H9 (cell line): ENCODE measurements around the gene ADGRL2. TPM values are rescaled to one million over a fixed set of nuclear protein-coding genes. Genes with fewer than 3 reads are reported as not detected.

Source experiments
- DNase-seq: peaks from one replicate; pipeline ENCODE4 v3.0.0-alpha.2; 2017
- H2AFZ ChIP-seq: one replicate; pipeline ENCODE4 v1.6.1; 2013; ENCODE audit warnings: mild to moderate bottlenecking, low read length, control low read depth, moderate library complexity
- H2AK5ac ChIP-seq: 2 replicates; pipeline ENCODE4 v1.6.1; 2013; ENCODE audit warnings: low read length, control low read depth, mixed read lengths; ENCODE audit not compliant: insufficient read length
- H2BK120ac ChIP-seq: one replicate; pipeline ENCODE4 v1.6.1; 2013; ENCODE audit warnings: low read depth, mild to moderate bottlenecking, low read length, control low read depth, inconsistent platforms; ENCODE audit not compliant: poor library complexity, severe bottlenecking
- H2BK12ac ChIP-seq: 2 replicates; pipeline ENCODE4 v1.6.1; 2013; ENCODE audit warnings: low read length, control low read depth, mixed read lengths, low read depth; ENCODE audit not compliant: insufficient read length
- H2BK15ac ChIP-seq: 2 replicates; pipeline ENCODE4 v1.6.1; 2013; ENCODE audit warnings: low read depth, low read length, control low read depth
- H2BK20ac ChIP-seq: one replicate; pipeline ENCODE4 v1.6.1; 2013; ENCODE audit warnings: low read depth, mild to moderate bottlenecking, low read length, control low read depth, inconsistent platforms; ENCODE audit not compliant: poor library complexity, severe bottlenecking
- H2BK5ac ChIP-seq: 2 replicates; pipeline ENCODE4 v1.6.1; 2013; ENCODE audit warnings: low read length, control low read depth, mixed read lengths; ENCODE audit not compliant: insufficient read length
- H3K14ac ChIP-seq: 2 replicates; pipeline ENCODE4 v1.6.1; 2013; ENCODE audit warnings: low read length, control low read depth; ENCODE audit not compliant: insufficient read depth
- H3K18ac ChIP-seq: 2 replicates; pipeline ENCODE4 v1.6.1; 2013; ENCODE audit warnings: low read depth, mild to moderate bottlenecking, mixed read lengths, low read length, control low read depth; ENCODE audit not compliant: insufficient read length
- H3K23ac ChIP-seq: 2 replicates; pipeline ENCODE4 v1.6.1; 2013; ENCODE audit warnings: low read length, control low read depth, mixed read lengths, low read depth; ENCODE audit not compliant: insufficient read length
- H3K23me2 ChIP-seq: 2 replicates; pipeline ENCODE4 v1.6.1; 2013; ENCODE audit warnings: low read depth, mild to moderate bottlenecking, mixed read lengths, low read length, control low read depth; ENCODE audit not compliant: insufficient read length, poor library complexity, severe bottlenecking
- H3K27ac ChIP-seq: 2 replicates; pipeline ENCODE4 v1.5.1; 2013; ENCODE audit warnings: low read length, control low read depth, mixed read lengths, low read depth; ENCODE audit not compliant: insufficient read length
- H3K27me3 ChIP-seq: 2 replicates; pipeline ENCODE4 v1.6.1; 2013; ENCODE audit warnings: low read length, control low read depth, inconsistent platforms; ENCODE audit not compliant: insufficient read depth
- H3K4ac ChIP-seq: 2 replicates; pipeline ENCODE4 v1.6.1; 2013; ENCODE audit warnings: low read depth, mild to moderate bottlenecking, control low read depth, inconsistent platforms, low read length, moderate library complexity
- H3K4me1 ChIP-seq: 2 replicates; pipeline ENCODE4 v1.6.1; 2013; ENCODE audit warnings: low read length, control low read depth, inconsistent platforms; ENCODE audit not compliant: insufficient read depth
- H3K4me2 ChIP-seq: 2 replicates; pipeline ENCODE4 v1.6.1; 2013; ENCODE audit warnings: low read length, control low read depth, mixed read lengths; ENCODE audit not compliant: insufficient read length, insufficient read depth
- H3K56ac ChIP-seq: 2 replicates; pipeline ENCODE4 v1.6.1; 2013; ENCODE audit warnings: low read depth, mild to moderate bottlenecking, mixed read lengths, low read length, control low read depth; ENCODE audit not compliant: insufficient read length
- H3K79me1 ChIP-seq: 2 replicates; pipeline ENCODE4 v1.6.1; 2013; ENCODE audit warnings: low read depth, mild to moderate bottlenecking, moderate library complexity, low read length, control low read depth, inconsistent platforms; ENCODE audit not compliant: insufficient read depth, poor library complexity, severe bottlenecking
- H3K79me2 ChIP-seq: 2 replicates; pipeline ENCODE4 v1.6.1; 2013; ENCODE audit warnings: low read length, control low read depth, inconsistent platforms; ENCODE audit not compliant: insufficient read depth
- H3K9ac ChIP-seq: 2 replicates; pipeline ENCODE4 v1.6.1; 2013; ENCODE audit warnings: low read length, control low read depth, mixed read lengths; ENCODE audit not compliant: insufficient read length; ENCODE audit errors: extremely low read depth
- H3K9me3 ChIP-seq: one replicate; pipeline ENCODE4 v1.6.1; 2013; ENCODE audit warnings: low read depth, low read length, inconsistent platforms; ENCODE audit not compliant: control insufficient read depth
- H3T11ph ChIP-seq: one replicate; pipeline ENCODE4 v1.6.1; 2013; ENCODE audit warnings: mild to moderate bottlenecking, low read length, control low read depth, inconsistent platforms
- H4K20me1 ChIP-seq: one replicate; pipeline ENCODE4 v1.6.1; 2013; ENCODE audit not compliant: control insufficient read depth, insufficient read length, insufficient read depth
- H4K5ac ChIP-seq: 2 replicates; pipeline ENCODE4 v1.6.1; 2013; ENCODE audit warnings: low read depth, mild to moderate bottlenecking, mixed read lengths, low read length, control low read depth; ENCODE audit not compliant: insufficient read length
- H4K8ac ChIP-seq: replicated peaks from 2 replicates; pipeline ENCODE4 v1.6.1; 2013; ENCODE audit warnings: low read length, control low read depth, mixed read lengths, low read depth; ENCODE audit not compliant: insufficient read length
- H4K91ac ChIP-seq: 2 replicates; pipeline ENCODE4 v1.6.1; 2013; ENCODE audit warnings: low read depth, mild to moderate bottlenecking, moderate library complexity, mixed read lengths, low read length, control low read depth; ENCODE audit not compliant: insufficient read length
- H3K27ac Mint-ChIP-seq, 3 experiments: 2 replicates in 2 of 3; 3 replicates in 1 of 3; pipeline ENCODE4 v1.8.0; 2020 to 2021; ENCODE audit warnings: mixed read lengths in 3 of 3, mild to moderate bottlenecking in 1 of 3, moderate library complexity in 1 of 3
- H3K27me3 Mint-ChIP-seq: 2 replicates; pipeline ENCODE4 v1.8.0; 2021; ENCODE audit warnings: low read depth, mild to moderate bottlenecking, moderate library complexity, mixed read lengths
- H3K36me3 Mint-ChIP-seq, 3 experiments: 2 replicates in 2 of 3; 3 replicates in 1 of 3; pipeline ENCODE4 v1.8.0; 2020 to 2021; ENCODE audit warnings: low read depth in 3 of 3, mixed read lengths in 3 of 3; ENCODE audit not compliant: insufficient read depth in 1 of 3
- H3K4me1 Mint-ChIP-seq, 2 experiments: 2 replicates each; pipeline ENCODE4 v1.8.0; 2020; ENCODE audit warnings: mixed read lengths in 2 of 2
- H3K4me3 Mint-ChIP-seq, 2 experiments: 2 replicates in 1 of 2; 3 replicates in 1 of 2; pipeline ENCODE4 v1.8.0; 2020 to 2021; ENCODE audit warnings: mild to moderate bottlenecking in 2 of 2, mixed read lengths in 2 of 2, moderate library complexity in 1 of 2
- H3K9me3 Mint-ChIP-seq, 2 experiments: 2 replicates in 1 of 2; 3 replicates in 1 of 2; pipeline ENCODE4 v1.8.0; 2020; ENCODE audit warnings: mild to moderate bottlenecking in 2 of 2, mixed read lengths in 2 of 2, moderate library complexity in 1 of 2
- total RNA-seq: library from RNA; stranded (reverse); gene quantifications from 2 replicates; pipeline ENCODE4 v1.2.1, GENCODE V29; 2021
- TF ChIP-seq, protein P1 (sequence below): fragments of 200-600 bp; sonication (generic); conservative IDR thresholded peaks from 3 replicates; pipeline ENCODE4 v1.8.0; 2021; ENCODE audit warnings: antibody characterized with exemption, mild to moderate bottlenecking

Gene ADGRL2
- total RNA-seq, 1 experiment from 2014 or later, result 119 TPM

DNA sequence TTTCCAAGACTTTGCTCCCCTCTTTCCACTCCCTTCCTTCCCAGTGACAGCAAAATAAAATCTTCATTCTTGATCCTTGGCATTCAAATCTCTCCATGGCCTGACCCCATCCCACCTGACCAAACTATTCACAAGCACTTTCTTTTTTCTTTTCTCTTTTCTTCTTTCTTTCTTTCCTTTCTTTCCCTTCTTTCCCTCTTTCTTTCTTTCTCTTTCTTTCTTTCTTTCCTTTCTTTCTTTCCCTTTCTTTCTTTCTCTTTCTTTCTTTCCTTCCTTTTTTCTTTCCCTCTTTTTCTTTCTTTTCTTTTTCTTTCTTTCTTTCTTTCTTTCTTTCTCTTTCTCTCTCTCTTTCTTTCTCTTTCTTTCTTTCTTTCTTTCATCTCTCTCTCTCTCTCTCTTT is 207.1 kb downstream of the ADGRL2 start:
- Histone ChIP-seq H2BK120ac (no peak overlapping the region), H3T11ph (no peak overlapping the region), H3K18ac (no peak overlapping the region), H3K27me3 (no peaks in the 10 kb centered on the region), H2AFZ (no peak overlapping the region), H4K5ac (no peak overlapping the region), H2BK15ac (no peak overlapping the region), H3K14ac (no peak overlapping the region), H3K23me2 (no peaks in the 10 kb centered on the region), H3K79me1 (no peaks in the 10 kb centered on the region), H3K79me2 (no peaks in the 10 kb centered on the region), H2AK5ac (no peak overlapping the region), H3K4ac (no peak overlapping the region), H3K27ac (no peak overlapping the region), H2BK20ac (no peak overlapping the region), H4K20me1 (no peaks in the 10 kb centered on the region), H3K4me2 (no peak overlapping the region), H3K23ac (no peak overlapping the region), H3K9ac (no peak overlapping the region), H4K8ac (no peak overlapping the region), H3K4me1 (no peaks in the 10 kb centered on the region), H3K56ac (no peak overlapping the region), H2BK12ac (no peak overlapping the region), H2BK5ac (no peak overlapping the region), H3K9me3 (no peaks in the 10 kb centered on the region), H4K91ac (no peak overlapping the region)
- no peak overlapping the region for H3K4me3 Mint-ChIP-seq
- DNase-seq, result no peak
- H3K27ac Mint-ChIP-seq, result no peak overlapping the region
- TF ChIP-seq, protein P1, sequence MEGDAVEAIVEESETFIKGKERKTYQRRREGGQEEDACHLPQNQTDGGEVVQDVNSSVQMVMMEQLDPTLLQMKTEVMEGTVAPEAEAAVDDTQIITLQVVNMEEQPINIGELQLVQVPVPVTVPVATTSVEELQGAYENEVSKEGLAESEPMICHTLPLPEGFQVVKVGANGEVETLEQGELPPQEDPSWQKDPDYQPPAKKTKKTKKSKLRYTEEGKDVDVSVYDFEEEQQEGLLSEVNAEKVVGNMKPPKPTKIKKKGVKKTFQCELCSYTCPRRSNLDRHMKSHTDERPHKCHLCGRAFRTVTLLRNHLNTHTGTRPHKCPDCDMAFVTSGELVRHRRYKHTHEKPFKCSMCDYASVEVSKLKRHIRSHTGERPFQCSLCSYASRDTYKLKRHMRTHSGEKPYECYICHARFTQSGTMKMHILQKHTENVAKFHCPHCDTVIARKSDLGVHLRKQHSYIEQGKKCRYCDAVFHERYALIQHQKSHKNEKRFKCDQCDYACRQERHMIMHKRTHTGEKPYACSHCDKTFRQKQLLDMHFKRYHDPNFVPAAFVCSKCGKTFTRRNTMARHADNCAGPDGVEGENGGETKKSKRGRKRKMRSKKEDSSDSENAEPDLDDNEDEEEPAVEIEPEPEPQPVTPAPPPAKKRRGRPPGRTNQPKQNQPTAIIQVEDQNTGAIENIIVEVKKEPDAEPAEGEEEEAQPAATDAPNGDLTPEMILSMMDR, result no peak
- no peaks in the 10 kb centered on the region for H3K9me3 Mint-ChIP-seq
- H3K4me1 Mint-ChIP-seq, result peaks cover 4 to 12% of the 10 kb centered on the region in 2 experiments; a peak in 2 of 4 replicates
- no peaks in the 10 kb centered on the region for H3K27me3 Mint-ChIP-seq
- H3K36me3 Mint-ChIP-seq, result 0 out of 7 replicates have a peak, but pooled peaks cover 0 to 1% (median 0%) of the 10 kb centered on the region in 3 experiments
